ENCODE results near the gene NTN4.

Gene NTN4

DNA sequence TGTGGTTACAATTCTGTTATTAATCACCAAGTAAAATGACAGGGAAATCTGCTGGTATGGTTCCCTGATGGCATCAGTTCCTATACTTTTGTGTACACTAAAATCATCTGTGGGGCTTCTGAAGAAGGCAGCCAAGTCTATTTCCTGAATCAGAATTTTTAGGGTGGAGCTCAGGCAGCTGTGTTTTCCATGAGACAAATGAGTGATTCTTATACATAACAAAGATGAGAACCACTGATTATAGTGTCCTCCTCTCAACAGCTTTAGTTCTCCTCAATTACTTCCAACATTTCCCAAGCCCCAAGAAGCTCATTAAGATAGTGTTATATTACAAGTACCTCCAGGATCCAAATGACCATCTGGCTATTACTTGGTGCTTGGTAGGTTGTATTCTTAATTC lies 174.8 kb downstream of the NTN4 start:
- no peaks in the 10 kb centered on the region for H3K79me2 ChIP-seq (ENCODE audit: insufficient read depth, low read length)
- H3K27ac ChIP-seq (ENCODE audit: low read depth, low read length, poor library complexity, severe bottlenecking) = no peak overlapping the region
- no peaks in the 10 kb centered on the region for H3K36me3 ChIP-seq (ENCODE audit: insufficient read depth, low read length)
- H3K9ac ChIP-seq (ENCODE audit: low read length) = no peak overlapping the region
- no peak overlapping the region for H3K4me2 ChIP-seq (ENCODE audit: low read length)
- H3F3A ChIP-seq (ENCODE audit: insufficient read depth, low read length) = no peaks in the 10 kb centered on the region
- H3K9me3 ChIP-seq (ENCODE audit: low read length) = no peaks in the 10 kb centered on the region
- no peaks in the 10 kb centered on the region for H3K4me1 ChIP-seq (ENCODE audit: insufficient read depth, low read length, severe bottlenecking)
- TF ChIP-seq, protein P1, sequence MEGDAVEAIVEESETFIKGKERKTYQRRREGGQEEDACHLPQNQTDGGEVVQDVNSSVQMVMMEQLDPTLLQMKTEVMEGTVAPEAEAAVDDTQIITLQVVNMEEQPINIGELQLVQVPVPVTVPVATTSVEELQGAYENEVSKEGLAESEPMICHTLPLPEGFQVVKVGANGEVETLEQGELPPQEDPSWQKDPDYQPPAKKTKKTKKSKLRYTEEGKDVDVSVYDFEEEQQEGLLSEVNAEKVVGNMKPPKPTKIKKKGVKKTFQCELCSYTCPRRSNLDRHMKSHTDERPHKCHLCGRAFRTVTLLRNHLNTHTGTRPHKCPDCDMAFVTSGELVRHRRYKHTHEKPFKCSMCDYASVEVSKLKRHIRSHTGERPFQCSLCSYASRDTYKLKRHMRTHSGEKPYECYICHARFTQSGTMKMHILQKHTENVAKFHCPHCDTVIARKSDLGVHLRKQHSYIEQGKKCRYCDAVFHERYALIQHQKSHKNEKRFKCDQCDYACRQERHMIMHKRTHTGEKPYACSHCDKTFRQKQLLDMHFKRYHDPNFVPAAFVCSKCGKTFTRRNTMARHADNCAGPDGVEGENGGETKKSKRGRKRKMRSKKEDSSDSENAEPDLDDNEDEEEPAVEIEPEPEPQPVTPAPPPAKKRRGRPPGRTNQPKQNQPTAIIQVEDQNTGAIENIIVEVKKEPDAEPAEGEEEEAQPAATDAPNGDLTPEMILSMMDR (IDR thresholded peaks at IDR 0.05; ENCODE audit: low read length) = no peak
- TF ChIP-seq EZH2 (IDR thresholded peaks at IDR 0.05; ENCODE audit: borderline replicate concordance, low read length) = no peak
- H4K20me1 ChIP-seq (ENCODE audit: insufficient read depth, low read length) = no peaks in the 10 kb centered on the region
- no peaks in the 10 kb centered on the region for H3K9me2 ChIP-seq (ENCODE audit: low read depth, low read length)
- H2AFZ ChIP-seq (ENCODE audit: low read length) = no peak overlapping the region
- no peaks in the 10 kb centered on the region for H3K27me3 ChIP-seq (ENCODE audit: insufficient read depth, low read length)
- H3K4me3 ChIP-seq (ENCODE audit: low read depth, low read length, poor library complexity, severe bottlenecking) = no peak overlapping the region

DNA sequence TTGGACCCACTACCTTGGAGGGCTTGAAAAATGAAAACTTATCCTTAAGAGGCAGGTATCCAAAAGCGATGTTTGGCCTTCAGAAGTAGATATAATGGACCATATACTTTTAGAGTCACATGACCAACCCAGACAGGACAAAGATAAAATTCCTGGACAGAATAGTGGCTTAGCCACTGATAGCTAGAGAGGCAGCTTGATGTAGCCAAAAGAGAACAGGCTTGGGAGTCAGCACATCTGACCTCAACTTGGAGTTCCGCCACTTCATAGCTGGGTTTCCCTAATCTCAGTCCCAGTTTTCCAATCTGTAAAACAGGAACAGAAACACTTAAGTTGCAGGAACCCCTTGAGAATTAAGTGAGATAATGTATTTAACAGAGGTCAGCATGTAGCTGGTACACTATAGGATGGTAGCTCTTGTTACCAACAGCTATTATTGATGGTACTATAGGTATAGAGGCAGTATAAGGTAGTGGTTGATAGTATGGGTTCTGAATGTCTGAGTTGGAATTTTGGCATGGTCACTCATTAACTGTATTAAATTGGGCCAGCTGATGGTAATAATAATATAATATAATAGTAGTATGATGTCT lies 176.1 kb downstream of the NTN4 start:
- Histone ChIP-seq H3K27me3 (ENCODE audit: insufficient read depth, low read length) (no peaks in the 10 kb centered on the region), H4K20me1 (ENCODE audit: insufficient read depth, low read length) (no peaks in the 10 kb centered on the region), H3K4me2 (ENCODE audit: low read length) (no peak overlapping the region), H3K79me2 (ENCODE audit: insufficient read depth, low read length) (no peaks in the 10 kb centered on the region), H3K4me3 (ENCODE audit: low read depth, low read length, poor library complexity, severe bottlenecking) (no peak overlapping the region), H3K4me1 (ENCODE audit: insufficient read depth, low read length, severe bottlenecking) (no peaks in the 10 kb centered on the region), H3K27ac (ENCODE audit: low read depth, low read length, poor library complexity, severe bottlenecking) (no peak overlapping the region), H3K9ac (ENCODE audit: low read length) (no peak overlapping the region), H3K9me3 (ENCODE audit: low read length) (no peaks in the 10 kb centered on the region), H3F3A (ENCODE audit: insufficient read depth, low read length) (no peaks in the 10 kb centered on the region), H3K36me3 (ENCODE audit: insufficient read depth, low read length) (no peaks in the 10 kb centered on the region), H2AFZ (ENCODE audit: low read length) (no peak overlapping the region), H3K9me2 (ENCODE audit: low read depth, low read length) (no peaks in the 10 kb centered on the region)
- TF ChIP-seq EZH2 (IDR thresholded peaks at IDR 0.05; ENCODE audit: borderline replicate concordance, low read length) = no peak
- TF ChIP-seq, protein P1 (IDR thresholded peaks at IDR 0.05; ENCODE audit: low read length) = no peak

DNA sequence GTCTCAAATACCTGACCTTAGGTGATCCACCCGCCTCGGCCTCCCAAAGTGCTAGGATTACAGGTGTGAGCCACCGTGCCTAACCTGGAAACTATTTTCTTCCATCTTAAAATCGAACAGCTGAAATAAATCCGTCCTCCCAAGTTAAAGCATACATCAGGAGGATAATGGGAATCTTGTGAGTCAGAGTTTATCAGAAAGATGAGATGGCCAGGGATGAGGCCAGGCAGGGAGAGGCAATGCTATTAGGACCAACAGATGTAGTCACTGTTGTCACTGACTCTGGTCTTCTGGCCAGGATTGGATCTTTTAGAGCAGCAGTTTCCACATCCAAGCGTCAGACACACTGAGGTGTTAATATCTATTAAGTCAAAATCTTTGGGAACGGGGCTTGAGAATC lies 177.5 kb downstream of the NTN4 start:
- Histone ChIP-seq H3K9me2 (ENCODE audit: low read depth, low read length) (no peaks in the 10 kb centered on the region), H3K4me2 (ENCODE audit: low read length) (no peak overlapping the region), H3K36me3 (ENCODE audit: insufficient read depth, low read length) (no peaks in the 10 kb centered on the region), H3K79me2 (ENCODE audit: insufficient read depth, low read length) (no peaks in the 10 kb centered on the region), H3K27me3 (ENCODE audit: insufficient read depth, low read length) (no peaks in the 10 kb centered on the region), H3K27ac (ENCODE audit: low read depth, low read length, poor library complexity, severe bottlenecking) (no peak overlapping the region), H3K9ac (ENCODE audit: low read length) (no peak overlapping the region), H3F3A (ENCODE audit: insufficient read depth, low read length) (no peaks in the 10 kb centered on the region), H3K9me3 (ENCODE audit: low read length) (no peaks in the 10 kb centered on the region), H3K4me1 (ENCODE audit: insufficient read depth, low read length, severe bottlenecking) (no peaks in the 10 kb centered on the region), H2AFZ (ENCODE audit: low read length) (no peak overlapping the region), H3K4me3 (ENCODE audit: low read depth, low read length, poor library complexity, severe bottlenecking) (no peak overlapping the region), H4K20me1 (ENCODE audit: insufficient read depth, low read length) (no peaks in the 10 kb centered on the region)
- TF ChIP-seq, protein P1 (IDR thresholded peaks at IDR 0.05; ENCODE audit: low read length) = no peak
- no peak for TF ChIP-seq EZH2 (IDR thresholded peaks at IDR 0.05; ENCODE audit: borderline replicate concordance, low read length)

Data from OCI-LY1 (cell line).